HEK293 (cell line): ENCODE measurements around the gene TCF3.

Experiments used
- CTCF ChIA-PET: fragments of 350-600 bp; formaldehyde crosslinking; extraction: SDS; loops from one replicate; lab custom pipeline; 2021; ENCODE audit warnings: antibody characterized with exemption; lab: Yijun Ruan, JAX
- POLR2A ChIA-PET: fragments of 300-600 bp; formaldehyde crosslinking; extraction: SDS; loops from one replicate; lab custom pipeline; 2020; ENCODE audit warnings: antibody characterized with exemption, inconsistent platforms; lab: Yijun Ruan, JAX
- H3K27ac ChIP-seq: fragments of 200-500 bp; sonication (Bioruptor generic); 2 replicates; pipeline ENCODE4 v1.5.1; 2014; ENCODE audit warnings: low read depth, low read length, control low read depth, inconsistent platforms; ENCODE audit errors: extremely low read depth
- H3K36me3 ChIP-seq, 2 experiments: fragments of 200-500 bp in 1 of 2; sonication (Bioruptor generic) in 1 of 2; 1 replicate in 1 of 2; 2 replicates in 1 of 2; pipeline ENCODE4 v1.5.1; 2014 to 2017; ENCODE audit warnings: inconsistent platforms in 2 of 2, low read length in 2 of 2; ENCODE audit not compliant: control insufficient read depth in 2 of 2, insufficient read depth in 1 of 2
- H3K4me1 ChIP-seq: fragments of 200-500 bp; sonication (Bioruptor generic); 2 replicates; pipeline ENCODE4 v1.5.1; 2014; ENCODE audit warnings: mild to moderate bottlenecking, low read length, inconsistent platforms; ENCODE audit not compliant: control insufficient read depth, insufficient read depth
- H3K4me3 ChIP-seq: 2 replicates; pipeline ENCODE4 v1.5.1; 2011; ENCODE audit warnings: low read depth, mild to moderate bottlenecking, control low read depth, low read length, moderate library complexity
- H3K9me3 ChIP-seq: fragments of 200-500 bp; sonication (Bioruptor generic); 2 replicates; pipeline ENCODE4 v1.5.1; 2014; ENCODE audit warnings: low read depth, low read length, inconsistent platforms; ENCODE audit not compliant: control insufficient read depth, insufficient read depth
- EGR2 ChIP-seq: fragments of 450-650 bp; formaldehyde crosslinking; IDR thresholded peaks from 2 replicates; pipeline ENCODE4 v1.5.1; 2016; ENCODE audit warnings: low read depth, missing biosample characterization, missing genetic modification characterization
- GLIS1 ChIP-seq: fragments of 450-650 bp; formaldehyde crosslinking; IDR thresholded peaks from 2 replicates; pipeline ENCODE4 v1.5.1; 2016; ENCODE audit warnings: missing biosample characterization, missing genetic modification characterization
- GLIS2 ChIP-seq: fragments of 450-650 bp; formaldehyde crosslinking; IDR thresholded peaks from 2 replicates; pipeline ENCODE4 v1.5.1; 2016; ENCODE audit warnings: missing biosample characterization, missing genetic modification characterization
- IKZF3 ChIP-seq: fragments of 450-650 bp; IDR thresholded peaks from 2 replicates; pipeline ENCODE4 v1.5.0; 2018; ENCODE audit warnings: missing biosample characterization, mild to moderate bottlenecking, missing genetic modification characterization, moderate library complexity
- KLF1 ChIP-seq: fragments of 450-650 bp; formaldehyde crosslinking; IDR thresholded peaks from 2 replicates; pipeline ENCODE4 v1.5.1; 2016; ENCODE audit warnings: missing biosample characterization, missing genetic modification characterization
- KLF16 ChIP-seq: fragments of 450-650 bp; formaldehyde crosslinking; IDR thresholded peaks from 2 replicates; pipeline ENCODE4 v1.5.1; 2017; ENCODE audit warnings: missing biosample characterization, missing genetic modification characterization
- KLF7 ChIP-seq: fragments of 450-650 bp; formaldehyde crosslinking; IDR thresholded peaks from 2 replicates; pipeline ENCODE4 v1.5.1; 2016; ENCODE audit warnings: missing biosample characterization, missing genetic modification characterization, borderline replicate concordance
- KLF8 ChIP-seq: fragments of 450-650 bp; formaldehyde crosslinking; IDR thresholded peaks from 2 replicates; pipeline ENCODE4 v1.5.1; 2016; ENCODE audit warnings: missing biosample characterization, missing genetic modification characterization
- KLF9 ChIP-seq: fragments of 450-650 bp; formaldehyde crosslinking; IDR thresholded peaks from 2 replicates; pipeline ENCODE4 v1.5.1; 2016; ENCODE audit warnings: missing biosample characterization, missing genetic modification characterization, low read depth
- MEIS1 ChIP-seq: sonication (generic); formaldehyde crosslinking; IDR thresholded peaks from 2 replicates; pipeline ENCODE4 v1.8.1; 2022; ENCODE audit warnings: missing genetic modification reagents, mild to moderate bottlenecking, borderline replicate concordance
- MYNN ChIP-seq: fragments of 450-650 bp; formaldehyde crosslinking; IDR thresholded peaks from 2 replicates; pipeline ENCODE4 v1.5.1; 2016; ENCODE audit warnings: missing biosample characterization, missing genetic modification characterization, borderline replicate concordance
- SP2 ChIP-seq: fragments of 450-650 bp; formaldehyde crosslinking; IDR thresholded peaks from 2 replicates; pipeline ENCODE4 v1.5.1; 2016; ENCODE audit warnings: missing biosample characterization, missing genetic modification characterization
- SP3 ChIP-seq: fragments of 450-650 bp; formaldehyde crosslinking; IDR thresholded peaks from 2 replicates; pipeline ENCODE4 v1.5.1; 2016; ENCODE audit warnings: missing biosample characterization, missing genetic modification characterization
- SP7 ChIP-seq: fragments of 450-650 bp; formaldehyde crosslinking; IDR thresholded peaks from 2 replicates; pipeline ENCODE4 v1.5.1; 2016; ENCODE audit warnings: missing biosample characterization, missing genetic modification characterization
- TRIM28 ChIP-seq: IDR thresholded peaks from 2 replicates; pipeline ENCODE4 v1.6.1; 2011; ENCODE audit warnings: low read length, control low read depth, borderline replicate concordance
- WT1 ChIP-seq: fragments of 450-650 bp; formaldehyde crosslinking; IDR thresholded peaks from 2 replicates; pipeline ENCODE4 v1.5.1; 2016; ENCODE audit warnings: missing biosample characterization, missing genetic modification characterization
- ZBTB1 ChIP-seq: fragments of 450-650 bp; formaldehyde crosslinking; IDR thresholded peaks from 2 replicates; pipeline ENCODE4 v1.5.1; 2016; ENCODE audit warnings: missing biosample characterization, missing genetic modification characterization
- ZBTB7A ChIP-seq: fragments of 450-650 bp; formaldehyde crosslinking; IDR thresholded peaks from 2 replicates; pipeline ENCODE4 v1.5.1; 2016; ENCODE audit warnings: low read depth, missing biosample characterization, missing genetic modification characterization
- ZFHX2 ChIP-seq: fragments of 450-650 bp; formaldehyde crosslinking; conservative IDR thresholded peaks from 2 replicates; pipeline ENCODE4 v1.5.1; 2016; ENCODE audit warnings: missing biosample characterization, missing genetic modification characterization
- ZIC2 ChIP-seq: fragments of 450-650 bp; formaldehyde crosslinking; IDR thresholded peaks from 2 replicates; pipeline ENCODE4 v1.5.1; 2016; ENCODE audit warnings: missing biosample characterization, missing genetic modification characterization
- ZNF121 ChIP-seq: fragments of 450-650 bp; formaldehyde crosslinking; IDR thresholded peaks from 2 replicates; pipeline ENCODE4 v1.5.1; 2016; ENCODE audit warnings: missing biosample characterization, missing genetic modification characterization
- ZNF157 ChIP-seq: fragments of 450-650 bp; formaldehyde crosslinking; IDR thresholded peaks from 2 replicates; pipeline ENCODE4 v1.5.1; 2016; ENCODE audit warnings: missing biosample characterization, missing genetic modification characterization
- ZNF174 ChIP-seq: fragments of 450-650 bp; formaldehyde crosslinking; IDR thresholded peaks from 2 replicates; pipeline ENCODE4 v1.5.0; 2017; ENCODE audit warnings: missing biosample characterization, mild to moderate bottlenecking, missing genetic modification characterization
- ZNF23 ChIP-seq: fragments of 450-650 bp; formaldehyde crosslinking; IDR thresholded peaks from 2 replicates; pipeline ENCODE4 v1.5.1; 2016; ENCODE audit warnings: missing biosample characterization, missing genetic modification characterization, borderline replicate concordance
- ZNF423 ChIP-seq: fragments of 450-650 bp; formaldehyde crosslinking; IDR thresholded peaks from 2 replicates; pipeline ENCODE4 v1.5.1; 2016; ENCODE audit warnings: missing biosample characterization, missing genetic modification characterization
- ZNF473 ChIP-seq: fragments of 450-650 bp; formaldehyde crosslinking; IDR thresholded peaks from 2 replicates; pipeline ENCODE4 v1.5.1; 2017; ENCODE audit warnings: missing biosample characterization, missing genetic modification characterization
- ZNF48 ChIP-seq: fragments of 450-650 bp; formaldehyde crosslinking; IDR thresholded peaks from 2 replicates; pipeline ENCODE4 v1.5.1; 2016; ENCODE audit warnings: missing biosample characterization, missing genetic modification characterization
- ZNF521 ChIP-seq: fragments of 450-650 bp; formaldehyde crosslinking; IDR thresholded peaks from 2 replicates; pipeline ENCODE4 v1.5.1; 2017; ENCODE audit warnings: missing biosample characterization, mild to moderate bottlenecking, missing genetic modification characterization
- ZNF549 ChIP-seq: fragments of 450-650 bp; IDR thresholded peaks from 2 replicates; pipeline ENCODE4 v1.5.1; 2018; ENCODE audit warnings: missing biosample characterization, missing genetic modification characterization, mild to moderate bottlenecking, inconsistent platforms, moderate library complexity
- ZNF558 ChIP-seq: fragments of 450-650 bp; formaldehyde crosslinking; IDR thresholded peaks from 2 replicates; pipeline ENCODE4 v1.5.1; 2016; ENCODE audit warnings: missing biosample characterization, missing genetic modification characterization
- ZNF571 ChIP-seq: fragments of 450-650 bp; formaldehyde crosslinking; IDR thresholded peaks from 2 replicates; pipeline ENCODE4 v1.5.0; 2017; ENCODE audit warnings: missing biosample characterization, missing genetic modification characterization
- ZNF600 ChIP-seq: fragments of 450-650 bp; formaldehyde crosslinking; IDR thresholded peaks from 2 replicates; pipeline ENCODE4 v1.5.1; 2016; ENCODE audit warnings: missing biosample characterization, missing genetic modification characterization
- ZNF623 ChIP-seq: fragments of 450-650 bp; formaldehyde crosslinking; IDR thresholded peaks from 2 replicates; pipeline ENCODE4 v1.5.1; 2016; ENCODE audit warnings: missing biosample characterization, missing genetic modification characterization
- ZNF747 ChIP-seq: fragments of 450-650 bp; formaldehyde crosslinking; IDR thresholded peaks from 2 replicates; pipeline ENCODE4 v1.5.1; 2016; ENCODE audit warnings: missing biosample characterization, missing genetic modification characterization
- ZNF776 ChIP-seq: fragments of 450-650 bp; formaldehyde crosslinking; IDR thresholded peaks from 2 replicates; pipeline ENCODE4 v1.5.0; 2017; ENCODE audit warnings: missing biosample characterization, missing genetic modification characterization, borderline replicate concordance
- ZNF843 ChIP-seq: fragments of 450-650 bp; formaldehyde crosslinking; IDR thresholded peaks from 2 replicates; pipeline ENCODE4 v1.5.1; 2016; ENCODE audit warnings: missing biosample characterization, missing genetic modification characterization
- ZSCAN30 ChIP-seq: fragments of 450-650 bp; IDR thresholded peaks from 2 replicates; pipeline ENCODE4 v1.5.1; 2018; ENCODE audit warnings: missing biosample characterization, mild to moderate bottlenecking, missing genetic modification characterization, moderate library complexity
- TF ChIP-seq, protein P1 (sequence below): fragments of 450-650 bp; formaldehyde crosslinking; IDR thresholded peaks from 2 replicates; pipeline ENCODE4 v1.5.1; 2017; ENCODE audit warnings: missing biosample characterization, missing genetic modification characterization

Gene TCF3

DNA sequence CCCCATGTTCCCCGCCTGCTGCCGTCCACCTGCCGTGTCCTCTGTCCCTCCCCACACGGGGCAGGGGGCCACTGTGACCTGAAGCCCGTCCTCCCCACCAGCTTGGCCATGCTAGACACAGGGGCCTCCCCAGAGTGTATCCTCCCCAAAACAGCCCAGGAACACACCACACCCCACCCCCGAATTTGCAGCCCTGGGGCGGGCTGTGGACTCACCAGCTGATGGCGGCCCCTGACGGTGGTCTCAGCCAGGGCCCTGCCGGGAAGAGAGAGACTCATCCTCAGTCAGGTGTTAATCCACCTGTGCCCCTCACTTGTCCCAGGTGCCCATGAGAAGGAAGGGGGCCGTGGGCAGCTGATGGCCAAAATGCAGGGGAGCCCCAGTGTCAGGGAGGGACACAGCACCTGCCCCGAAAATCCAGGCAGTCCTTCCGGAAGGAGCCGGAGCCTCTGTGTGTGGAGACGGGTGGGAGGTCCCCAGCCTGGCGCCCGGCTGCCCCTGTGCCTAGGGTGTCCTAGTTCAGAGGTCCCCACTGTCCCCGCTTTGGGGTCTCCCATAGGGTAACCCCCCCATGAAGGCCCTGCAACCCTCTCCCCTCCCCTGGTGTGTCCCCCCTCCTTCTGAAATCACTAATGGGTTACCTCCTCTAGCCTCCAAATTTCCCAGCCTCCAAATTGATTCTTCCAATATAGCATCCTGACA, 39.3 kb upstream of the TCF3 start:
- POLR2A ChIA-PET = no interaction called here
- CTCF ChIA-PET = interaction anchor here (0.6 kb wide), 1 partner anchor 134 kb away, joined by 4 read pairs; no protein-coding TSS in a partner anchor
- Histone ChIP-seq H3K4me3 (no peak overlapping the region), H3K36me3 (no peaks in the 10 kb centered on the region), H3K4me1 (no peaks in the 10 kb centered on the region), H3K9me3 (no peaks in the 10 kb centered on the region), H3K27ac (no peak overlapping the region)
- TF ChIP-seq MYNN (tag by site-specific recombination) (no peak), WT1 (tag by site-specific recombination) (no peak), SP7 (no peak)

DNA sequence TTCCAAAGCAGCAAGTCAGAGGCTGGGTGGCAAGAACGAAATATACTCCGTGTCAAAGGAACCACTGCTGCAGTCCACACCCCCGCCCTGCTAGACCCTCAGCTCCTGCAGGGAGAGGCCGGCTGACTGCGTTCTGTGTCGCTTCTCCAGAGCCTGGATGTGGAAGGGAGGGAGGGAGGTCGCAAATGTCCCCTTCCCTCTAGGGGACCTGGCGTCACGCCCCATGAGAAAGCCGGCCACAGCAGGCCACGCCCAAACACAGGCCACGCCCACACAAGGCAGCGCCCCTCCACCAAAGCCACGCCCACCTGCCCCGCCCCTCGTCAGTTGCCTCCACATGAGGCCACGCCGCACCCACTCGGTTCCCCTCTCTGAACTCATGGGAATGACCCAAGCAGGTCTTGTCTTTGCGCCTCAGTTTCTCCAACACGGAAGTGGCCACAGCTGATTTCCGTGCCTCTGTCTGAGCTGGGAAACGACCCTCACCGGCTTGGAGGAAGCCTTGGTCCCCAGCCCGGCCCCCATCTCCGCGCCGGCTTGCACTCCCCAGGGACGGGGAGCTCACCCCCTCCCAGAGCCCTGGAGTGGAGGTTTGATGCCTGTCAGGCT, 38.4 kb upstream of the TCF3 start:
- no peaks in the 10 kb centered on the region for H3K4me1 ChIP-seq
- H3K4me3 ChIP-seq = no peak overlapping the region
- ChIA-PET CTCF (interaction anchor here (0.6 to 1.2 kb wide), 2 partner anchors 135 to 145 kb away, joined by 4 read pairs; no protein-coding TSS in a partner anchor), POLR2A (no interaction called here)
- no peaks in the 10 kb centered on the region for H3K36me3 ChIP-seq
- no peaks in the 10 kb centered on the region for H3K9me3 ChIP-seq
- H3K27ac ChIP-seq = no peak overlapping the region
- TF ChIP-seq ZNF174 (tag by site-specific recombination) (no peak), GLIS2 (tag by site-specific recombination) (peak; percentile 22; the same call in 1 of the 2 replicates), ZNF48 (tag by site-specific recombination) (no peak), IKZF3 (tag by site-specific recombination) (no peak), MEIS1 (no peak), KLF7 (tag by site-specific recombination) (peak; percentile 43; the same call in 1 of the 2 replicates), KLF16 (tag by site-specific recombination) (peak; percentile 60), KLF1 (tag by site-specific recombination) (peak; percentile 97), ZNF423 (no peak), ZSCAN30 (tag by site-specific recombination) (no peak), ZNF600 (tag by site-specific recombination) (0 out of 2 replicates have a peak, but pooled peaks have one; percentile 29), TRIM28 (no peak), ZNF473 (tag by site-specific recombination) (no peak), ZNF571 (tag by site-specific recombination) (no peak), ZNF843 (tag by site-specific recombination) (no peak), ZNF521 (no peak), ZFHX2 (tag by site-specific recombination) (peak; percentile 66), ZNF623 (tag by site-specific recombination) (no peak), ZNF121 (tag by site-specific recombination) (no peak), ZBTB1 (no peak), GLIS1 (tag by site-specific recombination) (peak; percentile 58), KLF9 (tag by site-specific recombination) (peak; percentile 100), ZIC2 (tag by site-specific recombination) (0 out of 2 replicates have a peak, but pooled peaks have one; percentile 30), SP2 (peak; percentile 31; the same call in 1 of the 2 replicates), ZNF157 (tag by site-specific recombination) (no peak), EGR2 (0 out of 2 replicates have a peak, but pooled peaks have one; percentile 13), SP3 (tag by site-specific recombination) (peak; percentile 84), ZNF747 (tag by site-specific recombination) (no peak), ZNF23 (tag by site-specific recombination) (no peak), ZBTB7A (tag by site-specific recombination) (no peak), ZNF776 (tag by site-specific recombination) (no peak), ZNF558 (tag by site-specific recombination) (no peak), KLF8 (tag by site-specific recombination) (peak; percentile 94), ZNF549 (tag by site-specific recombination) (no peak)
- TF ChIP-seq, protein P1, sequence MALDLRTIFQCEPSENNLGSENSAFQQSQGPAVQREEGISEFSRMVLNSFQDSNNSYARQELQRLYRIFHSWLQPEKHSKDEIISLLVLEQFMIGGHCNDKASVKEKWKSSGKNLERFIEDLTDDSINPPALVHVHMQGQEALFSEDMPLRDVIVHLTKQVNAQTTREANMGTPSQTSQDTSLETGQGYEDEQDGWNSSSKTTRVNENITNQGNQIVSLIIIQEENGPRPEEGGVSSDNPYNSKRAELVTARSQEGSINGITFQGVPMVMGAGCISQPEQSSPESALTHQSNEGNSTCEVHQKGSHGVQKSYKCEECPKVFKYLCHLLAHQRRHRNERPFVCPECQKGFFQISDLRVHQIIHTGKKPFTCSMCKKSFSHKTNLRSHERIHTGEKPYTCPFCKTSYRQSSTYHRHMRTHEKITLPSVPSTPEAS (tag by site-specific recombination) = no peak
